Body of pancreas (tissue), 4 donors: ENCODE results near the gene KIF12. TPM values are rescaled to one million over a fixed set of nuclear protein-coding genes. Genes with fewer than 3 reads are reported as not detected.

Experiments
- ATAC-seq: fragments of 150-250 bp; one replicate; pipeline ENCODE4 v1.9.1; 2016
- DNase-seq, 4 donors: peaks; one replicate each; pipeline ENCODE4 v3.0.0-alpha.2; 2019
- H3K27ac ChIP-seq, 4 donors: fragments of 200-600 bp; sonication (generic); 1 replicate in 3 of 4; 2 replicates in 1 of 4; pipeline versions ENCODE4 v1.5.1 to v1.6.1; 2016 to 2019; ENCODE audit warnings: mild to moderate bottlenecking in 1 of 4, mixed read lengths in 1 of 4, moderate library complexity in 1 of 4
- H3K27me3 ChIP-seq, 2 donors: fragments of 200-600 bp; sonication (generic); one replicate each; pipeline ENCODE4 v1.6.0; 2016; ENCODE audit warnings: mild to moderate bottlenecking in 1 of 2
- H3K36me3 ChIP-seq, 2 donors: fragments of 200-600 bp; sonication (generic); replicated peaks in 1 of 2; 2 replicates each; pipeline ENCODE4 v1.5.1; 2016; ENCODE audit warnings: low read depth in 2 of 2; ENCODE audit not compliant: insufficient read depth in 1 of 2
- H3K4me1 ChIP-seq: fragments of 200-600 bp; sonication (generic); one replicate; pipeline ENCODE4 v1.6.0; 2016
- H3K4me3 ChIP-seq, 2 donors: fragments of 200-600 bp; sonication (generic); 1 replicate in 1 of 2; 2 replicates in 1 of 2; pipeline ENCODE4 v1.5.1; 2016 to 2019
- H3K9me3 ChIP-seq, 3 donors: fragments of 200-600 bp; sonication (generic); 1 replicate in 2 of 3; 2 replicates in 1 of 3; pipeline ENCODE4 v1.5.1; 2016
- POLR2A ChIP-seq, 3 donors: fragments of 450-650 bp; IDR thresholded peaks; one replicate each; pipeline ENCODE4 v1.6.1; 2016; ENCODE audit warnings: antibody characterized with exemption in 3 of 3, mild to moderate bottlenecking in 2 of 3
- WGBS, 2 donors: methylation state at CpG; one replicate each; pipeline ENCODE4 v1.1.5; 2017; 5-methylcytosine and 5-hydroxymethylcytosine counted together
- intact Hi-C: fragments of 100-400 bp; cut with DNase I; formaldehyde crosslinking; loops from one replicate; pipeline ENCODE4 v1.15.1; 2023
- total RNA-seq, 2 donors: library from RNA; depleted of rRNA; stranded (reverse); fragments of >200 nt; gene quantifications; one replicate each; pipeline ENCODE4 v1.1.0, GENCODE V29; 2016
- TF ChIP-seq, protein P1 (sequence below), 7 experiments: fragments of 450-650 bp in 4 of 7; fragments of 200-600 bp in 3 of 7; sonication (generic) in 3 of 7; IDR thresholded peaks; one replicate each; pipeline ENCODE4 v1.5.1; 2016 to 2019; ENCODE audit warnings: antibody characterized with exemption in 7 of 7

Gene KIF12
- 100 to 1,000 TPM; 135 to 249 TPM for total RNA-seq

GRCh38 chr9:114098936-114099668 is at the start of gene KIF12:
Gene KIF12 (minus strand): TSS chr9:114099292. CDS start chr9:114099276, 16 bp downstream.
- intact Hi-C loops, result no loop called here

GRCh38 chr9:114146735-114147134 is 47.6 kb upstream of the KIF12 start:
- WGBS, 2 donors, result 76 to 77% methylated on average over 6 of the region's 6 CpGs
- no peaks in the 10 kb centered on the region for H3K9me3 ChIP-seq
- H3K36me3 ChIP-seq, result no peaks in the 10 kb centered on the region
- ATAC-seq (no peak), DNase-seq (no peak)
- no peaks in the 10 kb centered on the region for H3K27me3 ChIP-seq
- no peak for TF ChIP-seq POLR2A (IDR thresholded peaks at IDR 0.05)
- TF ChIP-seq, protein P1, sequence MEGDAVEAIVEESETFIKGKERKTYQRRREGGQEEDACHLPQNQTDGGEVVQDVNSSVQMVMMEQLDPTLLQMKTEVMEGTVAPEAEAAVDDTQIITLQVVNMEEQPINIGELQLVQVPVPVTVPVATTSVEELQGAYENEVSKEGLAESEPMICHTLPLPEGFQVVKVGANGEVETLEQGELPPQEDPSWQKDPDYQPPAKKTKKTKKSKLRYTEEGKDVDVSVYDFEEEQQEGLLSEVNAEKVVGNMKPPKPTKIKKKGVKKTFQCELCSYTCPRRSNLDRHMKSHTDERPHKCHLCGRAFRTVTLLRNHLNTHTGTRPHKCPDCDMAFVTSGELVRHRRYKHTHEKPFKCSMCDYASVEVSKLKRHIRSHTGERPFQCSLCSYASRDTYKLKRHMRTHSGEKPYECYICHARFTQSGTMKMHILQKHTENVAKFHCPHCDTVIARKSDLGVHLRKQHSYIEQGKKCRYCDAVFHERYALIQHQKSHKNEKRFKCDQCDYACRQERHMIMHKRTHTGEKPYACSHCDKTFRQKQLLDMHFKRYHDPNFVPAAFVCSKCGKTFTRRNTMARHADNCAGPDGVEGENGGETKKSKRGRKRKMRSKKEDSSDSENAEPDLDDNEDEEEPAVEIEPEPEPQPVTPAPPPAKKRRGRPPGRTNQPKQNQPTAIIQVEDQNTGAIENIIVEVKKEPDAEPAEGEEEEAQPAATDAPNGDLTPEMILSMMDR (IDR thresholded peaks at IDR 0.05), result no peak
- H3K27ac ChIP-seq, result no peak overlapping the region
- intact Hi-C loops, result no loop called here
- H3K4me1 ChIP-seq, result peaks cover 6% of the 10 kb centered on the region
- H3K4me3 ChIP-seq, result no peak overlapping the region

More at GRCh38 chr9:114098936-114099668, at the start of gene KIF12:
- Histone ChIP-seq H3K27ac (peak within 1 kb of the TSS; percentile 75 to 94 (median 85)), H3K36me3 (peaks cover 0 to 1% of the 10 kb centered on the region in 2 donors), H3K9me3 (no peaks in the 10 kb centered on the region), H3K4me1 (peaks cover 55% of the 10 kb centered on the region), H3K27me3 (no peaks in the 10 kb centered on the region), H3K4me3 (peak within 1 kb of the TSS; percentile 51 to 64)
- ATAC-seq, result peak; percentile 76
- 8 to 11% methylated on average over 19 to 32 of the region's 32 CpGs for WGBS, 2 donors
- DNase-seq, result peak; percentile 80 to 92 (median 90)
- peak in 2 of 3 donors; percentile 57 to 63 for TF ChIP-seq POLR2A (IDR thresholded peaks at IDR 0.05)
- TF ChIP-seq, protein P1 (IDR thresholded peaks at IDR 0.05), result peak in 2 of 7 experiments; percentile 35 to 44

DNA sequence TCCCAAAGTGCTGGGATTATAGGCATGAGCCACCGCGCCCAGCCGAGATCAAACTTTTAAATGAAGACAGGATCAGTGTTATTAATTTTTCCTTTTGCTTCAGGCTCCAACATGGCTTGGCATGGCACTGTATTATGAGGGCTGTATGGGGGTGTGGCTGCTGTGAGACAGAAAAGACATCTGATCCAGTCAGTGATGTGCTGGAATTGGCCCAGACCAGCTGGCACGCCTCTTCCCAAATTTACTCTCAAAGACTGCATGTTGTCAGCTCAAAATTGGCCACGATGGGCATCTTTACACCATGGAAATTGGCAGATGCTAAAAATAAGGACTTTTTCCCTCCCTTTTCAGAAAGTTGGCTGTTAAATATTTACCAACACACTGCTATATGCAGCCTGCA is 44.1 kb upstream of the KIF12 start:
- Histone ChIP-seq H3K36me3 (no peaks in the 10 kb centered on the region), H3K4me3 (no peak overlapping the region), H3K4me1 (peaks cover 9% of the 10 kb centered on the region), H3K9me3 (no peaks in the 10 kb centered on the region), H3K27ac (no peak overlapping the region), H3K27me3 (no peaks in the 10 kb centered on the region)
- intact Hi-C loops, result no loop called here
- DNase-seq, result no peak
- TF ChIP-seq, protein P1 (IDR thresholded peaks at IDR 0.05), result no peak
- TF ChIP-seq POLR2A (IDR thresholded peaks at IDR 0.05), result no peak
- 93 to 94% methylated on average over 5 of the region's 5 CpGs for WGBS, 2 donors
- no peak for ATAC-seq

GRCh38 chr9:114141553-114142402 is 42.7 kb upstream of the KIF12 start:
- Histone ChIP-seq H3K27ac (no peak overlapping the region), H3K9me3 (no peaks in the 10 kb centered on the region), H3K4me1 (peaks cover 9% of the 10 kb centered on the region), H3K36me3 (no peaks in the 10 kb centered on the region), H3K27me3 (no peaks in the 10 kb centered on the region), H3K4me3 (no peak overlapping the region)
- intact Hi-C loops, result no loop called here
- no peak for TF ChIP-seq POLR2A (IDR thresholded peaks at IDR 0.05)
- TF ChIP-seq, protein P1 (IDR thresholded peaks at IDR 0.05), result no peak
- WGBS, 2 donors, result 17 to 28% methylated on average over 7 of the region's 7 CpGs
- DNase-seq, result peak; percentile 36 to 72 (median 64)
- no peak for ATAC-seq
